ENCODE data around the gene PCDHGB4.

GRCh38 chr5:141384471-141385267 lies 2.8 kb upstream of the PCDHGB4 start:
- TF ChIP-seq EGR1 (IDR thresholded peaks at IDR 0.05) (no peak), CREB1 (IDR thresholded peaks at IDR 0.05; ENCODE audit: low read depth) (no peak), CEBPB (IDR thresholded peaks at IDR 0.05) (no peak), MAX (IDR thresholded peaks at IDR 0.05) (no peak), EP300 (IDR thresholded peaks at IDR 0.05; ENCODE audit: borderline replicate concordance) (no peak), RAD21 (IDR thresholded peaks at IDR 0.05; ENCODE audit: low read depth) (no peak), NFIC (IDR thresholded peaks at IDR 0.05) (no peak), TEAD4 (IDR thresholded peaks at IDR 0.05) (no peak)
- TF ChIP-seq, protein P1, sequence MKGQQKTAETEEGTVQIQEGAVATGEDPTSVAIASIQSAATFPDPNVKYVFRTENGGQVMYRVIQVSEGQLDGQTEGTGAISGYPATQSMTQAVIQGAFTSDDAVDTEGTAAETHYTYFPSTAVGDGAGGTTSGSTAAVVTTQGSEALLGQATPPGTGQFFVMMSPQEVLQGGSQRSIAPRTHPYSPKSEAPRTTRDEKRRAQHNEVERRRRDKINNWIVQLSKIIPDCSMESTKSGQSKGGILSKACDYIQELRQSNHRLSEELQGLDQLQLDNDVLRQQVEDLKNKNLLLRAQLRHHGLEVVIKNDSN (IDR thresholded peaks at IDR 0.05) = no peak

Measured in Ishikawa (cell line).